HEK293 (cell line): ENCODE results near the gene SPACA4.
A peak's percentile ranks its signal among the peaks of the same experiment; 100 is the strongest.
"Not testable (repeated sequence)": the region's sequence is repeated elsewhere in the genome, so short reads cannot be mapped to it uniquely, and the experiment has no call there.

Source experiments
- CTCF ChIA-PET: fragments of 350-600 bp; formaldehyde crosslinking; extraction: SDS; loops from one replicate; lab custom pipeline; 2021; ENCODE audit warnings: antibody characterized with exemption; lab: Yijun Ruan, JAX
- POLR2A ChIA-PET: fragments of 300-600 bp; formaldehyde crosslinking; extraction: SDS; loops from one replicate; lab custom pipeline; 2020; ENCODE audit warnings: antibody characterized with exemption, inconsistent platforms; lab: Yijun Ruan, JAX
- H3K27ac ChIP-seq: fragments of 200-500 bp; sonication (Bioruptor generic); 2 replicates; pipeline ENCODE4 v1.5.1; 2014; ENCODE audit warnings: low read depth, low read length, control low read depth, inconsistent platforms; ENCODE audit errors: extremely low read depth
- H3K36me3 ChIP-seq, 2 experiments: fragments of 200-500 bp in 1 of 2; sonication (Bioruptor generic) in 1 of 2; 1 replicate in 1 of 2; 2 replicates in 1 of 2; pipeline ENCODE4 v1.5.1; 2014 to 2017; ENCODE audit warnings: inconsistent platforms in 2 of 2, low read length in 2 of 2; ENCODE audit not compliant: control insufficient read depth in 2 of 2, insufficient read depth in 1 of 2
- H3K4me1 ChIP-seq: fragments of 200-500 bp; sonication (Bioruptor generic); 2 replicates; pipeline ENCODE4 v1.5.1; 2014; ENCODE audit warnings: mild to moderate bottlenecking, low read length, inconsistent platforms; ENCODE audit not compliant: control insufficient read depth, insufficient read depth
- H3K4me3 ChIP-seq: 2 replicates; pipeline ENCODE4 v1.5.1; 2011; ENCODE audit warnings: low read depth, mild to moderate bottlenecking, control low read depth, low read length, moderate library complexity
- H3K9me3 ChIP-seq: fragments of 200-500 bp; sonication (Bioruptor generic); 2 replicates; pipeline ENCODE4 v1.5.1; 2014; ENCODE audit warnings: low read depth, low read length, inconsistent platforms; ENCODE audit not compliant: control insufficient read depth, insufficient read depth
- BCL11B ChIP-seq: fragments of 450-650 bp; formaldehyde crosslinking; IDR thresholded peaks from 2 replicates; pipeline ENCODE4 v1.5.1; 2016; ENCODE audit warnings: low read depth, missing biosample characterization, missing genetic modification characterization
- HOXC10 ChIP-seq: sonication (generic); formaldehyde crosslinking; IDR thresholded peaks from 2 replicates; pipeline ENCODE4 v1.8.1; 2023; ENCODE audit warnings: mild to moderate bottlenecking, missing genetic modification reagents
- KLF7 ChIP-seq: fragments of 450-650 bp; formaldehyde crosslinking; IDR thresholded peaks from 2 replicates; pipeline ENCODE4 v1.5.1; 2016; ENCODE audit warnings: missing biosample characterization, missing genetic modification characterization, borderline replicate concordance
- KLF8 ChIP-seq: fragments of 450-650 bp; formaldehyde crosslinking; IDR thresholded peaks from 2 replicates; pipeline ENCODE4 v1.5.1; 2016; ENCODE audit warnings: missing biosample characterization, missing genetic modification characterization
- PBX3 ChIP-seq: sonication (generic); formaldehyde crosslinking; IDR thresholded peaks from 2 replicates; pipeline ENCODE4 v1.8.1; 2022; ENCODE audit warnings: mild to moderate bottlenecking, moderate library complexity, missing genetic modification reagents
- SALL2 ChIP-seq: fragments of 450-650 bp; formaldehyde crosslinking; IDR thresholded peaks from 2 replicates; pipeline ENCODE4 v1.5.0; 2017; ENCODE audit warnings: missing biosample characterization, mild to moderate bottlenecking, missing genetic modification characterization, borderline replicate concordance
- WT1 ChIP-seq: fragments of 450-650 bp; formaldehyde crosslinking; IDR thresholded peaks from 2 replicates; pipeline ENCODE4 v1.5.1; 2016; ENCODE audit warnings: missing biosample characterization, missing genetic modification characterization
- ZNF112 ChIP-seq: fragments of 450-650 bp; formaldehyde crosslinking; IDR thresholded peaks from 2 replicates; pipeline ENCODE4 v1.5.0; 2017; ENCODE audit warnings: missing biosample characterization, missing genetic modification characterization
- ZNF121 ChIP-seq: fragments of 450-650 bp; formaldehyde crosslinking; IDR thresholded peaks from 2 replicates; pipeline ENCODE4 v1.5.1; 2016; ENCODE audit warnings: missing biosample characterization, missing genetic modification characterization
- ZNF146 ChIP-seq: fragments of 450-650 bp; formaldehyde crosslinking; IDR thresholded peaks from 2 replicates; pipeline ENCODE4 v1.5.1; 2016; ENCODE audit warnings: missing biosample characterization, missing genetic modification characterization
- ZNF26 ChIP-seq: fragments of 450-650 bp; formaldehyde crosslinking; IDR thresholded peaks from 2 replicates; pipeline ENCODE4 v1.5.1; 2016; ENCODE audit warnings: missing biosample characterization, missing genetic modification characterization
- ZNF518A ChIP-seq: fragments of 450-650 bp; formaldehyde crosslinking; conservative IDR thresholded peaks from 2 replicates; pipeline ENCODE4 v1.5.1; 2016; ENCODE audit warnings: low read depth, missing biosample characterization, missing genetic modification characterization
- ZNF558 ChIP-seq: fragments of 450-650 bp; formaldehyde crosslinking; IDR thresholded peaks from 2 replicates; pipeline ENCODE4 v1.5.1; 2016; ENCODE audit warnings: missing biosample characterization, missing genetic modification characterization
- ZNF623 ChIP-seq: fragments of 450-650 bp; formaldehyde crosslinking; IDR thresholded peaks from 2 replicates; pipeline ENCODE4 v1.5.1; 2016; ENCODE audit warnings: missing biosample characterization, missing genetic modification characterization
- ZNF677 ChIP-seq: fragments of 450-650 bp; IDR thresholded peaks from 2 replicates; pipeline ENCODE4 v1.5.0; 2018; ENCODE audit warnings: missing biosample characterization, mild to moderate bottlenecking, missing genetic modification characterization, moderate library complexity
- ZNF707 ChIP-seq: fragments of 450-650 bp; formaldehyde crosslinking; IDR thresholded peaks from 2 replicates; pipeline ENCODE4 v1.5.1; 2016; ENCODE audit warnings: missing biosample characterization, missing genetic modification characterization
- ZNF768 ChIP-seq: fragments of 450-650 bp; formaldehyde crosslinking; IDR thresholded peaks from 2 replicates; pipeline ENCODE4 v1.5.1; 2018; ENCODE audit warnings: missing biosample characterization, mild to moderate bottlenecking, missing genetic modification characterization
- ZNF830 ChIP-seq: fragments of 450-650 bp; IDR thresholded peaks from 2 replicates; pipeline ENCODE4 v1.5.0; 2018; ENCODE audit warnings: missing biosample characterization, missing genetic modification characterization, low read depth, mild to moderate bottlenecking, moderate library complexity
- ZNF837 ChIP-seq: fragments of 450-650 bp; formaldehyde crosslinking; IDR thresholded peaks from 2 replicates; pipeline ENCODE4 v1.5.1; 2016; ENCODE audit warnings: missing biosample characterization, missing genetic modification characterization
- ZNF843 ChIP-seq: fragments of 450-650 bp; formaldehyde crosslinking; IDR thresholded peaks from 2 replicates; pipeline ENCODE4 v1.5.1; 2016; ENCODE audit warnings: missing biosample characterization, missing genetic modification characterization
- ZSCAN18 ChIP-seq: fragments of 450-650 bp; formaldehyde crosslinking; IDR thresholded peaks from 2 replicates; pipeline ENCODE4 v1.5.1; 2016; ENCODE audit warnings: missing biosample characterization, missing genetic modification characterization

SPACA4 gene

GRCh38 chr19:48577908-48578307 lies 28.6 kb upstream of the SPACA4 start:
- TF ChIP-seq ZNF121 = peak; percentile 98

GRCh38 chr19:48578891-48579290 lies 27.7 kb upstream of the SPACA4 start:
- H3K4me3 ChIP-seq = no peak overlapping the region
- no peaks in the 10 kb centered on the region; the same call in 1 of the 2 replicates for H3K4me1 ChIP-seq
- ChIA-PET CTCF (interaction anchor here (12.4 kb wide), 1 partner anchor 72 kb away, joined by 272 read pairs; no protein-coding TSS in a partner anchor), POLR2A (no interaction called here)
- H3K36me3 ChIP-seq = no peaks in the 10 kb centered on the region
- H3K27ac ChIP-seq = no peak overlapping the region
- H3K9me3 ChIP-seq = no peaks in the 10 kb centered on the region
- no peak for TF ChIP-seq KLF7 (tag by site-specific recombination)
- TF ChIP-seq KLF8 (tag by site-specific recombination) = no peak
- no peak for TF ChIP-seq HOXC10 (CRISPR knock-in tag)
- TF ChIP-seq ZNF623 = no peak
- TF ChIP-seq ZNF558 = no peak
- no peak for TF ChIP-seq ZNF843 (tag by site-specific recombination)
- no peak for TF ChIP-seq ZNF830 (tag by site-specific recombination)
- TF ChIP-seq ZNF26 (tag by site-specific recombination) = no peak
- TF ChIP-seq ZNF677 (tag by site-specific recombination) = no peak
- no peak for TF ChIP-seq SALL2 (tag by site-specific recombination)
- no peak for TF ChIP-seq PBX3 (CRISPR knock-in tag)
- no peak for TF ChIP-seq BCL11B
- TF ChIP-seq ZNF837 (tag by site-specific recombination) = no peak
- TF ChIP-seq ZNF707 = no peak
- TF ChIP-seq WT1 (tag by site-specific recombination) = no peak
- no peak for TF ChIP-seq ZNF518A (tag by site-specific recombination)
- no peak for TF ChIP-seq ZNF146 (tag by site-specific recombination)
- TF ChIP-seq ZSCAN18 (tag by site-specific recombination) = no peak
- no peak for TF ChIP-seq ZNF112
- TF ChIP-seq ZNF768 = no peak

More at GRCh38 chr19:48577908-48578307, 28.6 kb upstream of the SPACA4 start:
- CTCF ChIA-PET, H3K9me3 ChIP-seq, H3K4me1 ChIP-seq, H3K4me3 ChIP-seq, H3K27ac ChIP-seq, H3K36me3 ChIP-seq, POLR2A ChIA-PET: not testable (repeated sequence)
